ENCODE results near the gene TMEM131L.

DNA sequence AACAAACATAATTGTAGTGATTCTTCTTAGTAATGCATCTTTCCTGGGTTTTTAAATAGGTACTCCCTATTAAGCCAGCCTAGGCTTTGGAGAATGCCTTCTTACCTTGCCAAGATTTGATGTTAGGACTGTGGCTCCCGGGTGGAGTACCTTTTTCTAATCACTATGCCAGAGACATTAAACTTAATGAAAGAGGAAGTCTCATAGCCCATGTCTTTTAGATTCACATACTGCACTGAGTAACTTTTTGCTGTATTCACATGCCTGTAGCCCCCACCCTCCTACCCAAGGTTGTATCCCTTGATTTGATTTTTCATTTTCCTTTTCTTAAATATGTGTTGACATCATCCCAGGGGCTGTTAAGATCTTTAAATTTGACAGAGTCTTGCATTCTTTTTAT, 113.7 kb downstream of the TMEM131L start:
- TF ChIP-seq TEAD4 (IDR thresholded peaks at IDR 0.05) = no peak
- TF ChIP-seq MAX (IDR thresholded peaks at IDR 0.05) = no peak
- no peak for TF ChIP-seq RAD21 (IDR thresholded peaks at IDR 0.05; ENCODE audit: low read depth)
- TF ChIP-seq NFIC (IDR thresholded peaks at IDR 0.05) = no peak
- TF ChIP-seq YY1 (IDR thresholded peaks at IDR 0.05; ENCODE audit: low read depth) = no peak

All from Ishikawa (cell line).